RWPE1 (cell line): ENCODE measurements around the gene LRRC8C.

ENCODE experiments used
- CTCF ChIA-PET: fragments of 350-600 bp; sonication (Branson Sonifier 250); formaldehyde crosslinking; extraction: SDS; loops from one replicate; lab custom pipeline; 2021; lab: Yijun Ruan, JAX
- POLR2A ChIA-PET: fragments of 400-600 bp; formaldehyde crosslinking; extraction: SDS; loops from one replicate; lab custom pipeline; 2020; ENCODE audit warnings: antibody characterized with exemption; ENCODE audit not compliant: low non-redundant PET; lab: Yijun Ruan, JAX
- DNase-seq: peaks from one replicate; pipeline ENCODE4 v3.0.0; 2012; ENCODE audit warnings: low spot score
- H3K27ac ChIP-seq: fragments of 450-650 bp; 2 replicates; pipeline ENCODE4 v1.5.1; 2017
- CTCF ChIP-seq: fragments of 450-650 bp; conservative IDR thresholded peaks from 2 replicates; pipeline ENCODE4 v1.5.1; 2017; ENCODE audit warnings: low read depth, mild to moderate bottlenecking

The LRRC8C gene

GRCh38 chr1:89686520-89686919, 53.6 kb downstream of the LRRC8C start:
- ChIA-PET CTCF (interaction anchor here (0.7 kb wide), 1 partner anchor 56 kb away, joined by 3 read pairs; no protein-coding TSS in a partner anchor), POLR2A (no interaction called here)
- no peak for TF ChIP-seq CTCF
- DNase-seq = no peak
- no peak overlapping the region for H3K27ac ChIP-seq

- TF ChIP-seq CTCF = no peak
- DNase-seq = no peak
- no peak overlapping the region for H3K27ac ChIP-seq
- ChIA-PET CTCF (interaction anchor here (0.7 kb wide), 1 partner anchor 56 kb away, joined by 3 read pairs; no protein-coding TSS in a partner anchor), POLR2A (no interaction called here)
Observed at GRCh38 chr1:89687254-89687653, 54.3 kb downstream of the LRRC8C start.

- CTCF ChIA-PET = no interaction called here
- no peak overlapping the region for H3K27ac ChIP-seq
- no peak for TF ChIP-seq CTCF
- POLR2A ChIA-PET = no interaction called here
- no peak for DNase-seq
Observed at GRCh38 chr1:89688607-89689006, 55.7 kb downstream of the LRRC8C start.

- no peak overlapping the region for H3K27ac ChIP-seq
- DNase-seq = no peak
- TF ChIP-seq CTCF = no peak
- ChIA-PET CTCF (no interaction called here), POLR2A (no interaction called here)
Observed at GRCh38 chr1:89689234-89689633, 56.3 kb downstream of the LRRC8C start.

- ChIA-PET POLR2A (no interaction called here), CTCF (no interaction called here)
- no peak overlapping the region for H3K27ac ChIP-seq
- TF ChIP-seq CTCF = no peak
- DNase-seq = no peak
Observed at GRCh38 chr1:89690595-89690994, 57.7 kb downstream of the LRRC8C start.

GRCh38 chr1:89692601-89693521, 59.9 kb downstream of the LRRC8C start:
- DNase-seq = no peak
- POLR2A ChIA-PET = no interaction called here
- CTCF ChIA-PET = no interaction called here
- H3K27ac ChIP-seq = no peak overlapping the region
- no peak for TF ChIP-seq CTCF
